Measurements from ENCODE around the gene PGM1. TPM values are rescaled to one million over a fixed set of nuclear protein-coding genes. Genes with fewer than 3 reads are reported as not detected.

PGM1 gene
- total and polyA plus RNA-seq, 9 of the 15 experiments (the other 6 are each of a cell fraction or from before 2014, with no cell fraction given) = 0.03 to 0.31 (median 0.09) TPM; not detected in 5

DNA sequence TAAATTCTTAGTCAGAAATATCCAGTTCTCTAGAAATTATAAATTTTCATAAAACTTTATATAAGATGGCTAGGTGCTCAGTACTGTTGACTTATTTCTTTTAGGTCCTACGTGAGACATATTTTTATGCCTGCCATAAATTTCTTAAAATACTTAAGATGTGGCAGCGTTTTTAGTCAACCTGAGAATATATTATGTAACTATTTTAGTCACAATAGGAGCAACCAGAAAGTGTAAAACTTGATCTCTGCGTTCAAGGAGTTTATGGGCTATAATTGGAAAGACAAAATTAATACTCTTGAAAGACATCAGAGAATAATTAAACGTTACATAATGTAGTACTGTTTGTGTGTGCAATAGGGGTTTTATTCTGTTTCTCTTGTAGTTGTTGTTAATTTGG, 24.1 kb upstream of the PGM1 start (continued):
- TF ChIP-seq, protein P1, sequence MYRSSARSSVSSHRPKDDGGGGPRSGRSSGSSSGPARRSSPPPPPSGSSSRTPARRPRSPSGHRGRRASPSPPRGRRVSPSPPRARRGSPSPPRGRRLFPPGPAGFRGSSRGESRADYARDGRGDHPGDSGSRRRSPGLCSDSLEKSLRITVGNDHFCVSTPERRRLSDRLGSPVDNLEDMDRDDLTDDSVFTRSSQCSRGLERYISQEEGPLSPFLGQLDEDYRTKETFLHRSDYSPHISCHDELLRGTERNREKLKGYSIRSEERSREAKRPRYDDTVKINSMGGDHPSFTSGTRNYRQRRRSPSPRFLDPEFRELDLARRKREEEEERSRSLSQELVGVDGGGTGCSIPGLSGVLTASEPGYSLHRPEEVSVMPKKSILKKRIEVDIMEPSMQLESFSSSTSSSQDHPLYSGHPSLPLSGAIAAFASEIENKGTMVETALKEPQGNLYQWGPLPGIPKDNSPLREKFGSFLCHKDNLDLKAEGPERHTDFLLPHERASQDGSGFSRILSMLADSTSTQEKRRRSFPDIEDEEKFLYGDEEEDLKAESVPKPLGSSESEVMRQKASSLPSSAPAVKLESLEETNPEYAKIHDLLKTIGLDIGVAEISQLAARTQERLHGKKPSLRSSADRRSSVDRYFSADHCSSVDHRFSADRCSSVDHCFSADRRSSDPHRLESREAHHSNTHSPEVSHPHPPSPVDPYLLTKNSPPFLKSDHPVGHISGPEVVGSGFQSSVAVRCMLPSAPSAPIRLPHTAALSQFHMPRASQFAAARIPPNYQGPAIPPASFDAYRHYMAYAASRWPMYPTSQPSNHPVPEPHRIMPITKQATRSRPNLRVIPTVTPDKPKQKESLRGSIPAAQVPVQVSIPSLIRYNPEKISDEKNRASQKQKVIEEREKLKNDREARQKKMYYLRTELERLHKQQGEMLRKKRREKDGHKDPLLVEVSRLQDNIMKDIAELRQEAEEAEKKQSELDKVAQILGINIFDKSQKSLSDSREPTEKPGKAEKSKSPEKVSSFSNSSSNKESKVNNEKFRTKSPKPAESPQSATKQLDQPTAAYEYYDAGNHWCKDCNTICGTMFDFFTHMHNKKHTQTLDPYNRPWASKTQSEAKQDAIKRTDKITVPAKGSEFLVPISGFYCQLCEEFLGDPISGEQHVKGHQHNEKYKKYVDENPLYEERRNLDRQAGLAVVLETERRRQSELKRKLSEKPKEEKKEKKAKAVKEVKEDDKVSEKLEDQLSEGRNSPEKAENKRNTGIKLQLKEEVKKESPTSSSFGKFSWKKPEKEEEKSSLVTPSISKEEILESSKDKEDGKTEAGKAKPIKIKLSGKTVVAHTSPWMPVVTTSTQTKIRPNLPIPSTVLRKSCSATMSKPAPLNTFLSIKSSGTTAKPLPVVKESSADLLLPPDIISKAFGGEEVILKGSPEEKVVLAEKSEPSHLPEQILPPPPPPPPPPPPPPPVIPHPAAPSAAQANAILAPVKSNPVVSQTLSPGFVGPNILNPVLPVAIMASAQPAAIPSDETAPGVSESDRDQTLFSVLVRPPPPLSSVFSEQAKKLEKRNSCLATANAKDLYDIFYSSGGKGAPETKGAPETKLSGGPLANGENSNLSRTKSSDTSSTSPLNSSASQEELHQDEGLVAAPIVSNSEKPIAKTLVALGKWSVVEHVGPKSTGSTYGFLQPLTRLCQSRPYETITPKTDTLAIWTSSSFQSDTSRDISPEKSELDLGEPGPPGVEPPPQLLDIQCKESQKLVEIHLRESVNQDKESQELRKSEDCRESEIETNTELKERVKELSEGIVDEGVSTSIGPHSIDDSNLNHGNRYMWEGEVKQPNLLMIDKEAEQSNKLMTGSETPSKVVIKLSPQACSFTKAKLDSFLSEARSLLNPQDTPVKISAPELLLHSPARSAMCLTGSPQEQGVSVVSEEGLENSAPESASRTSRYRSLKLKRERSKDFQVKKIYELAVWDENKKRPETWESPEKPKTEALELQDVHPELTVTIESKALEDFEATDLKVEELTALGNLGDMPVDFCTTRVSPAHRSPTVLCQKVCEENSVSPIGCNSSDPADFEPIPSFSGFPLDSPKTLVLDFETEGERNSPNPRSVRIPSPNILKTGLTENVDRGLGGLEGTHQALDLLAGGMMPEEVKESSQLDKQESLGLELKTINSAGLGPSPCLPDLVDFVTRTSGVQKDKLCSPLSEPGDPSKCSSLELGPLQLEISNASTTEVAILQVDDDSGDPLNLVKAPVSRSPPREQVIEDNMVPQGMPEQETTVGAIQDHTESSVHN (IDR thresholded peaks at IDR 0.05; ENCODE audit: borderline replicate concordance in 1 of 2, low read depth in 1 of 2) = no peak
- no peak for TF ChIP-seq LEF1 (IDR thresholded peaks at IDR 0.05)
- TF ChIP-seq RB1 (IDR thresholded peaks at IDR 0.05; ENCODE audit: low read depth) = no peak
- TF ChIP-seq BCL6 (CRISPR knock-in tag; IDR thresholded peaks at IDR 0.05) = no peak
- TF ChIP-seq, protein P2, sequence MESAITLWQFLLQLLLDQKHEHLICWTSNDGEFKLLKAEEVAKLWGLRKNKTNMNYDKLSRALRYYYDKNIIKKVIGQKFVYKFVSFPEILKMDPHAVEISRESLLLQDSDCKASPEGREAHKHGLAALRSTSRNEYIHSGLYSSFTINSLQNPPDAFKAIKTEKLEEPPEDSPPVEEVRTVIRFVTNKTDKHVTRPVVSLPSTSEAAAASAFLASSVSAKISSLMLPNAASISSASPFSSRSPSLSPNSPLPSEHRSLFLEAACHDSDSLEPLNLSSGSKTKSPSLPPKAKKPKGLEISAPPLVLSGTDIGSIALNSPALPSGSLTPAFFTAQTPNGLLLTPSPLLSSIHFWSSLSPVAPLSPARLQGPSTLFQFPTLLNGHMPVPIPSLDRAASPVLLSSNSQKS (CRISPR knock-in tag; IDR thresholded peaks at IDR 0.05) = no peak
- TF ChIP-seq, protein P3, sequence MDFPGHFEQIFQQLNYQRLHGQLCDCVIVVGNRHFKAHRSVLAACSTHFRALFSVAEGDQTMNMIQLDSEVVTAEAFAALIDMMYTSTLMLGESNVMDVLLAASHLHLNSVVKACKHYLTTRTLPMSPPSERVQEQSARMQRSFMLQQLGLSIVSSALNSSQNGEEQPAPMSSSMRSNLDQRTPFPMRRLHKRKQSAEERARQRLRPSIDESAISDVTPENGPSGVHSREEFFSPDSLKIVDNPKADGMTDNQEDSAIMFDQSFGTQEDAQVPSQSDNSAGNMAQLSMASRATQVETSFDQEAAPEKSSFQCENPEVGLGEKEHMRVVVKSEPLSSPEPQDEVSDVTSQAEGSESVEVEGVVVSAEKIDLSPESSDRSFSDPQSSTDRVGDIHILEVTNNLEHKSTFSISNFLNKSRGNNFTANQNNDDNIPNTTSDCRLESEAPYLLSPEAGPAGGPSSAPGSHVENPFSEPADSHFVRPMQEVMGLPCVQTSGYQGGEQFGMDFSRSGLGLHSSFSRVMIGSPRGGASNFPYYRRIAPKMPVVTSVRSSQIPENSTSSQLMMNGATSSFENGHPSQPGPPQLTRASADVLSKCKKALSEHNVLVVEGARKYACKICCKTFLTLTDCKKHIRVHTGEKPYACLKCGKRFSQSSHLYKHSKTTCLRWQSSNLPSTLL (IDR thresholded peaks at IDR 0.05) = no peak
- TF ChIP-seq NRF1 (conservative IDR thresholded peaks at IDR 0.05 in 1 of 2, IDR thresholded peaks at IDR 0.05 in 1 of 2) = no peak
- no peak for TF ChIP-seq PRMT5 (CRISPR knock-in tag; IDR thresholded peaks at IDR 0.05)
- TF ChIP-seq, protein P4, sequence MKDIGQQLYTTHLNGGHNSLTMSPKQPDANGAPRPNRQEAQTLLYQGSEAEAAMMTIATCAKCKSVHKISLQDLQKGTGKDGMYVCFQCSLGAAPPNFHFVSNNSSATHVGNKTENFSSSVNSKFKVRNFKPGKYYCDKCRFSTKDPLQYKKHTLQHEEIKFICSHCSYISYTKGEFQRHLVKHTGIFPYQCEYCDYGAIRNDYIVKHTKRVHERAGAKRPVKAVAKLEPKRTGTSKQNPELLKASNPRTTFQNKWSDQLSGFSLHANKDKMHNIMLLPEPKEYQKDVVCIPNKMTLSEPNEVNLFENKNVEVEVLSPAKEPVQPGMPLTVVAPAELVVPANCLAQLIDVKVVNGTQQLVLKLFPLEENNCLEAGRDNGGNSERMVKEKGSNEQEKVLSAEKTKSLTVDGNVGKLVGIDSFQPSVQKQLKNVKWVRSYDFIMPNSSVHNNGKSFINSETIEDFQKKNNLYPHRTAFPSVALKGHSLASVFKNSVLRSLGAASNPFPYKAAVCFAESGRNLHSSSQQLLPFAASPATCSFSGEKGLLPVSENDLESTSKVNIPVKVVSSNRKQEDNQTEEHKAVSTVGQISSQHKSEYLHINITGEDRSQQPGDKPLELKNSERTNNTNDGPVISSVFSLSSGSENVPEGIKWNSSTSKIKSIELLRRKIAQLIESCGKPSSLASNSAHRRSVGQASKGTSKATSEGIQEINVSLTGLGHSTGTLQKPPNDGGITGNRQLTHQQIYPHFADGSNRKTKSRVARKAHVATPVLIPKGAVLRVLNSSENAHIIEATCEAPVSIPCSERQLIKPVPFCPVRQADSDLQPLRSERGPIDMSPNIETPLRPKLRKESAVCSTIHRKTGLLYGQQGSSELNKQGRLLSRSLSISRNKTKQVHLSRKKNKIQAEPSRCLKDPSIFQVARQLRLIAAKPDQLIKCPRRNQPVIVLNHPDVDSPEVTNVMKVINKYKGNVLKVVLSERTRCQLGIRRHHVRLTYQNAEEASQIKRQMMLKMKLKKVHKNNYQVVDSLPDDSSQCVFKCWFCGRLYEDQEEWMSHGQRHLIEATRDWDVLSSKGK (CRISPR knock-in tag; IDR thresholded peaks at IDR 0.05) = no peak
- no peak for TF ChIP-seq CCAR2 (IDR thresholded peaks at IDR 0.05; ENCODE audit: low read depth, low read length)

Data from K562 (cell line).